Astrocyte of the spinal cord (primary cell): Measurements from ENCODE around the gene CFAP126.

Experiments used
- DNase-seq: peaks from one replicate; pipeline ENCODE4 v3.0.0; 2011; ENCODE audit warnings: low read depth, low spot score
- H3K4me3 ChIP-seq: 2 replicates; pipeline ENCODE4 v1.5.1; 2011; ENCODE audit warnings: low read depth, mild to moderate bottlenecking, low read length, moderate library complexity
- in situ Hi-C: cut with HindIII; loops from 2 replicates; pipeline ENCODE4 v1.10.0; 2017; ENCODE audit warnings: low sequenced_read_pairs
- TF ChIP-seq, protein P1 (sequence below): IDR thresholded peaks from 2 replicates; pipeline ENCODE4 v1.5.1; 2012; ENCODE audit warnings: low read depth, mild to moderate bottlenecking, low read length, inconsistent platforms

CFAP126 gene

DNA sequence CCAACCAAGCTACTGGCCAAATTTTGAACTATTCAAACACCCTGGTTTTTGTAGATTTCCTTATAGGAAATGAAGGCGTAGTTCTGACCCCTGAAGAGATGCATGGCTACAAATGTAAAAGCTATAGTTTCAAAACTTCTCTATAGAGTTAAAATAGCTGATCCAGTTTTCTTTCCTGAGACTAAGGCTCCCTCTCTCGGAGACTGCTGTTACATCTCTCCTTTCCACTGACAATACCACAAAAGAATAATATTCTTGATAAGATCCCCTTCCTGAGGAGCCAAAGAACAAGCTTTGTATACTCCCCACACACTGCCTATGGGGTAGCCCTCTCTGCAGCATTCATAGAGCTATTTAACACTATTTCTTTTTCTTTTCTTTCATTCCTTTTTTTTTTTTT is 6.7 kb upstream of the CFAP126 start:
- H3K4me3 ChIP-seq, result no peak overlapping the region
- no peak for DNase-seq
- in situ Hi-C loops, result loop anchor here (25.0 kb wide), 1 partner anchor 162 kb away; the partner anchor contains the start of genes APOA2, FCER1G and NDUFS2
- TF ChIP-seq, protein P1, sequence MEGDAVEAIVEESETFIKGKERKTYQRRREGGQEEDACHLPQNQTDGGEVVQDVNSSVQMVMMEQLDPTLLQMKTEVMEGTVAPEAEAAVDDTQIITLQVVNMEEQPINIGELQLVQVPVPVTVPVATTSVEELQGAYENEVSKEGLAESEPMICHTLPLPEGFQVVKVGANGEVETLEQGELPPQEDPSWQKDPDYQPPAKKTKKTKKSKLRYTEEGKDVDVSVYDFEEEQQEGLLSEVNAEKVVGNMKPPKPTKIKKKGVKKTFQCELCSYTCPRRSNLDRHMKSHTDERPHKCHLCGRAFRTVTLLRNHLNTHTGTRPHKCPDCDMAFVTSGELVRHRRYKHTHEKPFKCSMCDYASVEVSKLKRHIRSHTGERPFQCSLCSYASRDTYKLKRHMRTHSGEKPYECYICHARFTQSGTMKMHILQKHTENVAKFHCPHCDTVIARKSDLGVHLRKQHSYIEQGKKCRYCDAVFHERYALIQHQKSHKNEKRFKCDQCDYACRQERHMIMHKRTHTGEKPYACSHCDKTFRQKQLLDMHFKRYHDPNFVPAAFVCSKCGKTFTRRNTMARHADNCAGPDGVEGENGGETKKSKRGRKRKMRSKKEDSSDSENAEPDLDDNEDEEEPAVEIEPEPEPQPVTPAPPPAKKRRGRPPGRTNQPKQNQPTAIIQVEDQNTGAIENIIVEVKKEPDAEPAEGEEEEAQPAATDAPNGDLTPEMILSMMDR, result peak; percentile 38

DNA sequence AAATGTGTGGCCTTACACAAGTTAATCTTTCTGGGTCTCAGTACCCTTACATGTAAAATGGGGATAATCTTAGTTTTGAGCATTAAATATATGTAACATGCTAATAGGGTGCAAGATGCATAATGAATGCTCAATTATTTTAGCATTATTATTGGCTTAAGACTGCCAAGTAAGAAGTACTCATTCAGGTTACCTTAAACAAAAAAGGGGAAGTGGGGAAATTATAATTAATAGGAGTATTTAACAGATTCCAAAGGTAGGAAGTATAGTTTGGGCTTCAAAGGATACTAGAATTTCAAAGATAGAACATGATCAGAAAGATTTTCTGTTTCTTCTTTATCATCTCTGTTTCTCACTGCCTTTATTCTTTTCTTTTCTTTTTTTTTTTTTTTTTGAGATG is 5.8 kb upstream of the CFAP126 start:
- H3K4me3 ChIP-seq, result no peak overlapping the region
- TF ChIP-seq, protein P1, result no peak
- in situ Hi-C loops, result loop anchor here (25.0 kb wide), 1 partner anchor 161 kb away; the partner anchor contains the start of genes APOA2, FCER1G and NDUFS2
- DNase-seq, result no peak

DNA sequence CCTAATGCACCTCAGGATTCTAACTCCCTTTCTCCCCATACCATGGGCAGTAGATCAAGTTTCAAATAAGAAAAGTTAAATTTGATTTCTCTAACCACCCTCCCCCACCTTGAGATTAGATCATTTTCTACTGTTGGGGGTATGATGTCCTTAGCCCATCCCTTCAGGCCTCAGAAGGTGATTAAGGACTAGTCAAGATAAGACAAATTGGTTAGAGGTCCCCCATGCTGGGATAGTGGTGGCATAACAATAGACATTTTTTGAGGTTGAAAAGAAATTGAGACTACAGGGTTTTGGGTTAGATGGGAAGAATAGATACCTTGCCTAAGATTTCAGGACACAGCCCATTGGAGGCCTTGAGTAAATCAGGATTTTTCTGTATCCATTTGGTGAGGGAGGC is 2.5 kb downstream of the CFAP126 start:
- TF ChIP-seq, protein P1, result no peak
- no peak for DNase-seq
- in situ Hi-C loops, result loop anchor here (25.0 kb wide), 1 partner anchor 153 kb away; the partner anchor contains the start of genes APOA2, FCER1G and NDUFS2
- no peak overlapping the region for H3K4me3 ChIP-seq

DNA sequence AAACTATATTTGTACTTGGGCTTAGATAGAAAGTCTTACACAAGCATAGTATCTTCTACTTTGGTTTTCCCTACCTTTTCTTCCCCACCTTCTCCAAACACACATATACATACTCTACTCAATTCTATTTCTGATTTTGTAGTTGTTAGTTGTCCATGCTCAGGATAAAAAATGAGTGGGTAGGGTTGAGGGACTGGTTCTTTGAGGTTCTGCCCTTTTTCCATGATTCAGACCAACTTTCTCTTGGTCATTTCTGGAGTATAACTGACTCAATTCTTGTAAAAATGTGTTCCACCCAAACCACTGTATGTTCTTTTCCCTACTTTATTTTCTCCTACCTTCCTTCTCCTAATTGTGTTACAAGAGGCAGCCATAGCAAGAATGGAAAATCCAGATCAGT is 3.3 kb downstream of the CFAP126 start:
- DNase-seq, result no peak
- H3K4me3 ChIP-seq, result no peak overlapping the region
- TF ChIP-seq, protein P1, result no peak
- in situ Hi-C loops, result loop anchor here (25.0 kb wide), 1 partner anchor 152 kb away; the partner anchor contains the start of genes APOA2, FCER1G and NDUFS2

- DNase-seq, result no peak
- in situ Hi-C loops, result loop anchor here (25.0 kb wide), 1 partner anchor 147 kb away; the partner anchor contains the start of genes APOA2, FCER1G and NDUFS2
- H3K4me3 ChIP-seq, result no peak overlapping the region
- TF ChIP-seq, protein P1, result no peak
Measured at GRCh38 chr1:161359291-161359690, 8.4 kb downstream of the CFAP126 start.

GRCh38 chr1:161357073-161357472 is 10.6 kb downstream of the CFAP126 start:
- TF ChIP-seq, protein P1, result no peak
- no peak for DNase-seq
- in situ Hi-C loops, result loop anchor here (25.0 kb wide), 1 partner anchor 145 kb away; the partner anchor contains the start of genes APOA2, FCER1G and NDUFS2
- H3K4me3 ChIP-seq, result no peak overlapping the region
